NCI-H1048 (cell line): ENCODE measurements around the gene TOX3.

ENCODE experiments used
- DNase-seq: peaks from one replicate; lab custom pipeline; 2025; lab: John Stamatoyannopoulos, UW

Gene TOX3

DNA sequence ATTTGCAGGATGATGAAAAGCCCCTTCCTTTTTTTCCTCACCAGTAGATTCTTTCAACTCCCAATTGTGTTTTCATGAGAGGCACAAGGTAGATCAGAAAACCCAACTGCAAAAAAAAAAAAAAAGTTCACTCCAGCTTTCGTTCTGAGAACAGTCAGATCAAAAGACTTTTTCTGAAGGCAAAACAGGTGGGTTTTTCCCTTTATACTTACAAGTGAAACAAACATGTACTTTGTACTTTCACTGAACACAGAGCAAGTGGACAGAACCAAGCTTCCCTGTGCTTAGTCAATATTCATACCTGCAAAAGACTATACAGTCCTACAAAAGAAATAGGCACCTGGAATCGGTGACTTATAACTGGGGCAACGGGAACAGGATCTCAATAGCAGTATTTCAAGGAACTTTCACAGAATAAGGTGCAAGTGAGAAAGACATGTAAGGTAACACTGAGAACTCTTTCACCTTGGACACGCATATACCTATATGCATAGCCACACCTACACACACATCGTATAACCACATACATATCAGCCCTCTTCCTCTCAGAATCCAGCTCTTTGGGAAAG, 54.1 kb downstream of the TOX3 start:
- DNase-seq, result no peak

DNA sequence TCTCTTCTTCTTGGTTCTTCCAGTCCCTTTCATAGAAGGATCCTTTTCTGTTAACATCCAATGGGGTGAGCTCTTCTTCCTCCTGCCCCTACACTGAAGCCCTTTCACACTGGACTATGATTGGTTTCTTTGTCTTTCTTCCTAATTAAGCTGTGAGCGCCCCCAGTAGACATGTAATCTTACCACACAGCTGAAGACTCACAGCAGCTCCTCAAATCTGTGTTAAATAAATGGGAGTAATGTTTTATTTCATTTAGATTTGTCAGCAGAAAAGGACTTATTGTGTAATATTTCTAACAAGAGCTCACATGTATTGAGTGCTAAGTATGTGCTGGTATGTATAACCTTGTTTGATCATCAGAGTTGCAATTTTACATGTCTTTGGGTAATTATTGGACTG, 55.7 kb downstream of the TOX3 start:
- no peak for DNase-seq

DNA sequence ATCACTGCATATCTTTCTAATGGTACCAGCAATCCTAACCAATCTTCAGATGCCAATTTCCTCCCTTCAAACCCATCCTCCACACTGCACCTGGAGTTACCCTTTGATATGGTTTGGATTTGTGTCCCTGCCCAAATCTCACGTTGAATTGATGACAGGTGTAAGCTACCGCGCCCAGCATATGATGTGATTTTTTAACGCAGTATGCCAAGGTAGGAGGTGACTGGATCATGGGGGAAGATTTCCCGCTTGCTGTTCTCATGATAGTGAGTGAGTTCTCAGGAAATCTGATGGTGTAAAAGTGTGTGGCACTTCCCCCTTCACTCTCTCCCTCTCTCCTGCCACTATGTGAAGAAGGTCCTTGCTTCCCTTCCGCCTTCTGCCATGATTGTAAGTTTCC, 57.0 kb downstream of the TOX3 start:
- DNase-seq, result no peak

DNA sequence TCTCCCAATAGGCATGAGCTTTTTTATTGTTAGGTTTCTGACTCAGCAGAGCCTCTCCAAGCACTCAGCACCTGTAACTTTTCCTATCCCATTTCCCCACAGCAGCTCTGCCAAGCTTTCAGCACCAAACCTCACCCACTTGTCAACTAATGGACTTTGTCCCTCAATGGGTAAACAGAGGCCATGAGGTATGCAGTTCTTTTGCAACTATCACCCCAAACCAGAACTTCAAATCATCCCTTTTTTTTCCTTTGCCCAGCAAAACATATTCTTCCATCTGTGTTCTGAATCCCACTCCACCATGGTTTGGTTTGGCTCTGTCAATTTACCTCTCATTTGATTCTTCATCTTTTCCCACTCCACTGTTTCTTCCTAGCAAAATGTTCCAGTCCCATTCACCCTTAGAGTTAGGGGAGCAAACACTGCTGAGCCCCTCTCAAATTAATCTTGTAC, 58.1 kb downstream of the TOX3 start:
- DNase-seq, result no peak

DNA sequence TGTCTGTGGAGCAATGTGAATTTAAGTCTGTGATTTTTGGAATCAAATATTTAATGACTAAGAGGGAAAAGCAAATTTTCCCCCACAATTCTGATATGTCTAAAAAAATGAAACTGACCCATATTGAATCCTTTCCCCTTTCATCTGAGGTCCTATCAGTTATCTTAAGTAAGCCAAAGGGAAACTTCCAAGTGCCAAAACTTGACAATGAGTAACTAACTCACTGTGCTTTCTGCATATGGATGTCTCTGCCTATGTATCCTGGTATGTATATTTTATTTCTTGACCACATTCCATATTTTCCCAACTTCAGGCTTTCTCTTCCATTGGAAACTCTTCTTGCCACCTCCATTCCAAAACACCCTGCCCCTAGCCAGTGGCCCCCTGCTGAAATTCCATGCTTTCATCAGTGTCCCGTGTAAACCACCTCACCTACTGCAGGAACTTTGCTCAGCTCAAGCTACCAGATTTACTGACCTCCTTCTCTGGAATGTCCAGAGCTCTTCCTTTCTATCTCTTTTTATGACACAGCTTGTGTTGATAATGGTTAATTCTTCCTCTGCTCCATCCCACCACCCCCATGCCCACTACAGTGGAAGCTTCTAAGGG, 59.0 kb downstream of the TOX3 start:
- DNase-seq, result no peak

DNA sequence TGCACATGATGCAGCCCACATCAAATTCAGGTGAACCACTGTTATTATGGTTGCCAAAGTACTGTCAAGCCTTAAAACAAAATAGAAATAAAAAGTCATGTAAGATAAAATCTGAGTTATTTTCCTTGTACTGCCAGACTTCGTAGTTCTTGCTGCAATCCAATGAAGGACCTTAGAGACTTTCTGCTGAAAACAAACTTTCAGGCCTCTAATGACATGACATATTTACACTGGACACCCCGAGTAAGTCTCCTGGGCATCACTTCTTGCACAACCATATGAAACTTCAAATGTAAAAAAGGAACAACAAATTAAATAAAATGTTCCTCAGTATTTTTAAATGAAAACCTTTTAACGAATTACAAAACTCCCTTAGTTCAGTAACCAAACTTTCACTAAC, 66.7 kb downstream of the TOX3 start:
- DNase-seq, result no peak

DNA sequence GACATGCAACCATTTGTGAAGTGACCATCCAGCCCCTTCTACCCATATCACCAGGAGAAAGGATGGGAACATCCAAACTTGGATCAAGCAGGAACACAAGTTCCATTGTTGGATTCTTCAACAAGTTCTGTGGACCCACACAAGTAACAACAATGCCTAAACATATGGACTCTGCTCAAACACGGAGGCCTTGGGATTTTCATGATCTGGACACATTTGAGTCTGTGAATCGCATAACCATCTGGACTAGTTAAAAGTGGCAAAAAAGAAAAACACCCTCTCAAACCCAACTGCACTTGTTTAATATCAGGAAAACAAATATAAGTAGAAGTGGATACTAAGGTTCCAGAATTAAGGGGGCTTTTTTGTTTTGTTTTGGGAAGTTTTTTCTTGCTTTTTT, 70.8 kb downstream of the TOX3 start:
- no peak for DNase-seq

DNA sequence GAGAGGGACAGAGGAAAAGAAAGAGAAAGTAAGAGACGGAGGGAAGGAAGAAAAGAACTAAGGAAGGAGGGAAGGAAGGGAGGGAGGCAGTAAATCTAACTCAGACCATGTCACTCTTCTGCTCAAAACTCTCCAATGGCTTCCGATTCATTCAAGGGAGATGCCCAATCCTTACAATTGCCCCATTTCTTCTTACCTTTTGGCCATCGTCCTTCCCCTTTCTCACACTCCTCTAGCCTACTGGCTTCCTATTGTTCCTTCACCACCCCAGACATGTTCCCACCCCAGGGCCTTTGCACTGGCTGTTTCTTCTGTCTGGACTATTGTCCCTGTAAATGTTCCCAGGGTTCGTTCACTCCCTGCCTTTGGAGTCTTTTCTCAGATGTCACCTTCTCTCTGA, 72.3 kb downstream of the TOX3 start:
- DNase-seq, result no peak

DNA sequence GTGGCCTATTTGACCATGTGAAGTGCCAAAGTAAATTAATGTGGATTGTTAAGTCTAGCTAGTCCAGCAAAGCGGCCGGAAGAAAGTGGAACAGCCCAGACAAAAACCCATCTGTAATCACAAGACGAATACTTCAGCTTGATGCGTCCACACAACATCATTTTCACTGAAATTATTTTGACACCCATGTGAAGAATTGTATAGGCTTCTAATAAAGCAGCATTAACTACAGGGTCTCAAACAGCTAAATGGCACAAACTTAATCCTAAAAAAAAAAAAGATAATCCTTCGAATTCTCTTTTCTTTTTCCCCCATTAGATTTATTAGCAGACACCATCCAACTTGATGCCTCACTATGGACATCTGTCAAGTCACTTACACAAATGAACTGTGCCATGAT, 73.8 kb downstream of the TOX3 start:
- DNase-seq, result no peak

DNA sequence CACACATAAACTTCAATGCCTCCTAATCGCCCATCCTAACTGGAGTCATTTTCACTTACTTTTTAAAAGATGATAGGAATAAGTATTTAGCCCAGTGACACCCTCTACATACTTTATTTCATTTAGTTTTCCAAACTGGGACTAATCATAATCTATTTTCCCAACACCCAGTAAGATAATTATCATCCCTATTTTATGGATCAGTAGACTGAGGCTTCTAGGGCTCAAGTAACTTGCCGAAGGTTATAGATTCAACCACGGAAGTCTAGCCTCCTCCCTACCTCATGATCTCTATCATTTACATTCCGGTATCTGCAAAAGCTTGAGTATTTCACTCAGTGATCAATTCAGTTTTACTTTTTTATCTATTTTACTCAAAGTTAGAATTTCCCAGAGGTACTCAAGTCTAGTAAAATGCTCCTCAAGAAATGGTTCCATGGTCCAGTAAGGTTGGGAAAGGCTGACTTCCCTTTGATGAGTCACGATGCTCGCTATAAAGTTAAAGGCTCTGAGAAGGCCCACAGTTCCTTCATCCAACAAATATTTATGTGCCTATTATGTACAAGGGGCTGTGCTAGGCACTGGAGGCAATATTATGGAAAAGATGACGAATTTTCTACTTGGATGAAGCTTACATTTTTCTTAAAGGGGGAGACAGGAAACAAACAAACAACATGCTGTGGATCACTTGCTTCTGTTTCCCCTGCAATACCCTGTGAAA, 75.1 kb downstream of the TOX3 start:
- no peak for DNase-seq

DNA sequence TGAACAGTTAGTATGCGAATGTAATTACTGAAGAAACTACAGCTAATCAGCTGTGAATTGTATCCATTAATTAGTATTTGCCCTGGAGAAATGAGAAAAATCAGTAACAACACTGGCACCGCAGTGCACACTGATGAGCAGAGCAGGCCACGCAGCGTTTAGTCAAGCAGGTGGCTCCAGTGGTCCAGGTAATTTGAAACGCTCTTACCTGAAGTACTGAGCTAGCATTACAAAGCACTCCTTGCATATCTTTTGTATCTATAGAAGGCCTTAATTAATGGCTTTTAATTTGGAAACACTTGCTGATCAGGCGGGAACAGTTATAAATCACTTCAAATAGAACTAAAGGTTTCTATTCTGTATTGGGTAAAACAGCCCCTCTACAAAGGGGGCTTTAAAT, 76.4 kb downstream of the TOX3 start:
- no peak for DNase-seq

DNA sequence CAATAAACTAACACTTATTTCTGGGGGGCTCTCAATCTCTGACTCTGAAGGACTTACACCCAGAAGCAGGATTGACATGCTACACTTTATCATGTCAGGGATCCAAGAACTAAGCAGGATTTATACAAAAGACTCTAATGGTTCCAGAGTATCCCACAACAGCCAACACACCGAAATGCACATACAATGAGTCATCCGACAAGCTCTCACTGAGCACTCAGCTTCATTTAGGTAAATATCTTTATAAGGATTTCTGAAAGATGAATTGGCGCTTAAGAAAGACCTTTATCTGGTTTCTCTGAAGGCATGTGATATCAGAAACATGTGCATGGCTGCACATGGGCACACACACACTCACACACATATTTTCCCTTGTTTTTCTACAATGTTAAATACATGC, 77.2 kb downstream of the TOX3 start:
- DNase-seq, result no peak

DNA sequence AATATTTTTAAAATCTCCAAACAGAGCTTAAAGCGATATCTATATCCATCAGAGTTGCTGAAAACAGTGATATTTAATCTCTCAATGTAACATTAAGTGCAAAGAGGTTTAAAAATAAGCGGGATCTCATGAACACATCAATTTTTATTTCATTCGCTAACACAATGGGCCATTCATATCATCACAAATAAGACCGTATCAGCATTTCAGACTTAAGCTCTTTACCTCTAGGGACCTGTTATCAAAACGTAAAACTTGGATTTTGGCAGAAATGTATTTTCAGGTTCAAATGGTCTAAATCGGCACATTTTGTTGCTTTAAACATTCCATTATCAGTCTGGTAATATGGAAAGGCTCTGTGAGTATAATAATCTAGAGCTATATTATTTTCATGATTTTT, 77.9 kb downstream of the TOX3 start:
- DNase-seq, result no peak

DNA sequence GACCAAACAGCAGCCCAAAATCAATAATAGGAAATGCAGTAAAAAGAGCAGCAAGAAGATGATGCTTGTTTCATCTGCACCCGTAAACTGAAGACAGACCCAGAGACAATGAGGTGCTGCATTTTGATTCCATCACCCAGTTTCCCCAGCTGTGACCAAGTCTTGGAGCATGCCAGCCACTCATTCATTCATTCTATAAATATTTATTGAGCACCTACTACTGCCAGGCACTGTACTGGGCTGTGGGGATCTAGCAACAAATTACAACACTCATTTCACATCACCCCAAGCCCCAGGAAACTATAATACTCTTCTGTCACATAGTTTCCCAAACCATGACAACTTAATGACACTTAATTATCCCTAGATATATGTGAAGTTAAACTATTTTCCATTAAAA, 79.2 kb downstream of the TOX3 start:
- DNase-seq, result no peak

DNA sequence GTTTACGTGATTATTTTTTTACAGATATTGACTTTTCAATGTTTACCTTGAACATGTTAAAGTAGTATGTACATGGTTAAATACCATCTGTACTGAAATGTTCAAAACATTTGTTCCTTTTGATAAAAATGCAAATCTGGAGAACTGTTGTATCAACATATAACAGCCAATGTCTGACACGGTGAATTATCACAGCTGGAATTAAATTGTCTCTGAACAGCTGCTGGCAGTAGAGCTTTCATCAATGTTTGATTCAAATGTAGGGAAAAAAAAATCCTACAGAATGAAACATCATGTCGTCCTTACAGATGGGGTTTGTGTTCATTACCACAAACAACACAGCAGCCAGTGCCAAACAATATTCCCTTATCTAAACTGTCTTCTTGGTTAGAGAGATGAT, 79.9 kb downstream of the TOX3 start:
- DNase-seq, result no peak

DNA sequence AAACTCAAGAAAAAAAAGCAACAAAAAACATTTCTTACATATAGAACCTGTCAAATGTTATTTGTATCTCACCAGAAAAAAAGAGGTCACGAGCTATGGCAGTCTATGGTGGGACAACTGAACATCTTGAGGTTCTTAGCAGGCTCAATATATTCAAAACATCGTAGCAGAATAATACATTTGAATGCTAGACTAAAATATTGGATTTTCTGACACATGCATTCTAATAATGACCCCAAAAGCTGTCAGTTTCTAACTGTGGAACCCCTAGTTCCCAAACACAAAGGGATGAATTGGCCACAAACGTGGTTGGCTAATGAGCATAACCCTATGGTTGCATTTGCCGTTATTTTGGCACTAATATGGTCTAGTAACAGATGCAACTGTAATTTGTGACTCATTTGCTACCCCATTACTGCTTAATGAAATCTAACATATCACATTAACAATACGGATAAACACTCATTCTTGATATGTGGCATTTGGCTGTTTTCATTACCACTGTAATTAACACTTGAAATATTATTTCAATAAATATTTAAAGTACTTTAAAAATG, 81.2 kb downstream of the TOX3 start:
- DNase-seq, result no peak

DNA sequence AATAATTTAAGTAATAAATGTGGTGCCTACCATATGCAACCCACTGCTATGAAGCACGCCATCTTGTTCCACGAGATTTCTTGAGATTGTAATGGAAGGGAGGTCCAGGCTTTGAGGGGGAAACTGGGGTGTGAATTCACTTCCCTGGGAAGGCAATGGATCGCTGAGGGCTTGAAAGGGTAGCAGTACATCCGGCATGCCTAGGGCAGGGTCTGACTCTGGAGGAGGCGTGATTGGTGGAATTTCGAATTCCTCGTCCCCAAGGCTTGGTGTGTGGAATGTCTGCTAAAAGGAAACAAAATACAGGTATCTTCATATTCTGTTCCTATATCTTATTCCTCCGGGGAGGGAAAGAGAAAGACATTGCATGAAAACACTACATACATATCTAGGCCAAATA, 83.0 kb downstream of the TOX3 start:
- DNase-seq, result no peak

DNA sequence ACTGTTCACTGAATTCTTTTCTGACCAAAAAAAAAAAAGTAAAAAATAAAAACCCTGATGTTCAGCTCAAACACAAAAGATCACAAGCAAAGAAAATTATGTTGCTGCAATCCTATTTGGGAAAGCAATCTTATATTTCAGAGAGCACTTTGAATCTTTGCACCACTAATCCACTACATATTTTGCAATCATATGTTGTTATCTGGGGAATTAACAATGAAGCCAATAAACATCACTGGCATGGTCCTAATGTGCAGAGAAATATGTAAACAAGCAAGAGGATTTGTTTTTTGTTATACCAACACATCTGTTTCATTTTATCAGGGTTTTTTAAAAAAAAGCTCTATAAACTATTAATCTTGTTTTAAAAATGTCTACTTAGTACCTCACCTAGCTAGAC, 84.1 kb downstream of the TOX3 start:
- DNase-seq, result no peak

DNA sequence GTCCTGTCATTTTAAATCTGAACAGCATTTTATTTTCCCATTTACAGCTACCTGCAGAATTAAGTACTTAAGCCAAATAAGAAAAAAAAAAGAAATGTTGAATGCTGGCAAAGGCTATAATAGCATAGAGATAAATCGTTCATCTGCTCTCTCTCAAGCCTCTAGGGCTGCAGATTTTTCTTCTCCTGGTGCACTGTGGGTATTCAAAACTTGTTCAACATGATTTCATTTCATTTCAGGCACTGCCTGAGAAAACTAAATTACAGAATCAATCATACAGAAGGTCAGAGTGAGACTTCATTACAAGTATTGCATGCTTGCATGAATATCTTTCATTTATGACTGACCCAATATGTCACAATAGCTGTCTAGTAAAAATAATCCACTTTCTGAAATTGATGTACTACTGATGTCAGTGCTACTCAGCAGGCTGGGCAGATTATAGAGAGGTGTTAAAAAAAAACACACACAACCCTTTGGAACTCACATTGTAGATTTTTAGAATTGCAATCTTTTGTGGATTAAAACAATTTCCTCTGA, 86.2 kb downstream of the TOX3 start:
- DNase-seq, result no peak

DNA sequence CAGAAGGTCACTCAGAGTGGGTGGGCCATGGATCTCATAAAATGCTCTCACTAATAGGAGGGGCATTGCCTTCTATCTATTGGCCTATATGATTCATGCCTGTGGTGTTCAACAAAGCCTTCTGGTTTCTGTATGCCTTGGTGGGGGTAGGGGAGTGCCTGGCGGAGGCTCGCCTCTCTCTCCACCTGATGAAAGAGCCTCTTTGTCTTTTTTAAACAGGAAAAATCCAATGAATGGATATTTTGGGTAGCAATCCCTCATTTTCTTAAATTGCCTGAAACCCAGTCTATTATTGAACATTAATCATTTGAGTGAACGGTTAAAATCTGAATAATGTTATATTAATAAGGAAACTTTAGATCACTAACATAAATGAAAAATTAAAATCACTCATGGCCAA, 90.6 kb downstream of the TOX3 start:
- no peak for DNase-seq

DNA sequence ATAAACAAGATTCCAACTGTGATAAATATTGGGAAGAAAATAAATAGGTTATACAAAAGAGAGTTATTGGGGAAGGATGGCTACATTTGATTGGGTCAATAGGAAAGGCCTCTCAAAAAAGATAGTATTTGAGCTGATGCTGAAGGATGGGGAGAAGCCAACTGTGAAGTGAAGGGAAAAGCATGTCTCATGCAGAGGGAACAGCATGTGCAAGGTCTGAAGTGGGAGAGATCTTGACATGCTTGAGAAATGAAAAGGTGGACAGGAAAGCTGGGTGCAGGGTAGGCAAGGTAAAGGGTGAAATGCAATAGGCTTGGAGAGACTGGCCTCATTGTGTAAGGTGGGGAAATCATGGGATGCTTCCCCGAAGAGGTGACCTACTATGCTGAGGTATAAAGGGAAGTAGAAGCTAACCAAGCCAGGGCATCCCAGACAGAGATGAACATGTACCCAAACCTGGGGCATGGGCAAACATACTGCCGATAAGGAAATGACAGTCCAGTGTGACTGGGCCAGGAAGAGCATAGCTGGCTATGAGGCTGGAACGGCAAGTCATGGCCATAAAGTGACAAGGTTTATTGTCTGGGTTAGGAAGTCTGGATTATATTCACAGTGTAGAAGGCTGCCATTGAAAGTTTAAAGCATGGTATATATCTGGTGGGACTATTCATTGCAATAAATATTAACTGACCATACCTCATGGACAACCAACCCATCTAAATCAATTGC, 91.2 kb downstream of the TOX3 start:
- DNase-seq, result no peak

DNA sequence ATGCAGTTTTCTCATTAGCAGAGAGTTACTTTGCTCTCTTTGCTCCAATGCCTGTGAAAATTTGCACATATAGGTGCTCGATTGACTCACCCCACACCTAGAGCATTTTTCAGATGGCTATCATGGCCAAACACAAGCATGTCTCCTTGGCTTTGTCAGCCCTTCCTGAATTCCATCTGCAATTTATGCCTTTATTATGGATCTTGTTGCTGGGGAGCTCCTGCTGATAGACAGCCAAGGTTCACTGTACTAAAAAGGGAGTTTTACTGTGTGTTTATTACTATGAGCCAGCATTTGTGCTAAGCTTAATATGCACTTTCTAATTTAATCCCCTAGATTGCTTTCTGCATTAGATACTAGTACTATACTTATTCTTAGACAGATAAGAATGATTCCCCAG, 93.3 kb downstream of the TOX3 start:
- no peak for DNase-seq
